A673 (cell line): ENCODE measurements around the gene PLN. TPM values are rescaled to one million over a fixed set of nuclear protein-coding genes. Genes with fewer than 3 reads are reported as not detected.

Experiments used
- BruUV-seq: library from RNA; stranded (reverse); fragments of 400-500 nt; replicated peaks from 2 replicates; lab custom pipeline; 2021; lab: Mats Ljungman, UMichigan
- CTCF ChIA-PET: fragments of 300-600 bp; sonication (Branson Sonifier 250); formaldehyde crosslinking; loops from one replicate; lab custom pipeline; 2022; ENCODE audit warnings: antibody characterized with exemption; lab: Charles Lee
- POLR2A ChIA-PET: fragments of 300-600 bp; sonication (Branson Sonifier 250); formaldehyde crosslinking; loops from one replicate; lab custom pipeline; 2022; ENCODE audit warnings: antibody characterized with exemption; ENCODE audit not compliant: low non-redundant PET; lab: Charles Lee
- DNase-seq: peaks from one replicate; pipeline ENCODE4 v3.0.0-alpha.2; 2015; ENCODE audit warnings: low spot score
- H3K27ac ChIP-seq: fragments of 200-600 bp; sonication (generic); 2 replicates; pipeline ENCODE4 v1.5.1; 2016; ENCODE audit warnings: mixed run types, low read depth, mild to moderate bottlenecking, mixed read lengths, antibody characterized with exemption, low read length; ENCODE audit not compliant: poor library complexity, severe bottlenecking
- H3K27me3 ChIP-seq: fragments of 200-600 bp; sonication (generic); replicated peaks from 2 replicates; pipeline ENCODE4 v1.6.1; 2017; ENCODE audit warnings: mixed run types, low read depth, mild to moderate bottlenecking, mixed read lengths, antibody characterized with exemption, low read length; ENCODE audit not compliant: insufficient read depth, poor library complexity
- H3K36me3 ChIP-seq: fragments of 200-600 bp; sonication (generic); 2 replicates; pipeline ENCODE4 v1.6.1; 2016; ENCODE audit warnings: mixed run types, mild to moderate bottlenecking, mixed read lengths, antibody characterized with exemption, low read length; ENCODE audit not compliant: insufficient read depth, poor library complexity, severe bottlenecking
- H3K4me1 ChIP-seq: fragments of 200-600 bp; sonication (generic); 2 replicates; pipeline ENCODE4 v1.6.1; 2017; ENCODE audit warnings: mixed run types, mild to moderate bottlenecking, mixed read lengths, antibody characterized with exemption, low read length; ENCODE audit not compliant: insufficient read depth, poor library complexity, severe bottlenecking
- H3K4me3 ChIP-seq: fragments of 200-600 bp; sonication (generic); 2 replicates; pipeline ENCODE4 v1.5.1; 2016; ENCODE audit warnings: low read depth, mixed run types, mild to moderate bottlenecking, mixed read lengths, low read length; ENCODE audit not compliant: poor library complexity, severe bottlenecking
- H3K9me3 ChIP-seq: fragments of 200-600 bp; sonication (generic); 2 replicates; pipeline ENCODE4 v1.6.1; 2016; ENCODE audit warnings: mixed run types, low read depth, mild to moderate bottlenecking, mixed read lengths, antibody characterized with exemption, low read length; ENCODE audit not compliant: poor library complexity, severe bottlenecking
- CTCF ChIP-seq: fragments of 300-800, 200-600 bp; sonication (generic); conservative IDR thresholded peaks from 2 replicates; pipeline ENCODE4 v1.5.1; 2017; ENCODE audit warnings: low read depth, mild to moderate bottlenecking, antibody characterized with exemption, low read length, moderate library complexity, mixed read lengths
- EZH2 ChIP-seq: fragments of 200-600 bp; sonication (generic); IDR thresholded peaks from 2 replicates; pipeline ENCODE4 v1.6.1; 2017; ENCODE audit warnings: borderline replicate concordance, low read depth, mild to moderate bottlenecking, mixed read lengths, antibody characterized with exemption, low read length; ENCODE audit not compliant: poor library complexity, severe bottlenecking
- intact Hi-C: fragments of 100-400 bp; cut with micrococcal nuclease; formaldehyde crosslinking; loops from one replicate; pipeline ENCODE4 v1.10.0; 2022; ENCODE audit not compliant: unreplicated experiment
- total RNA-seq: library from RNA; stranded (reverse); gene quantifications from 2 replicates; pipeline ENCODE4 v1.2.3, GENCODE V29; 2021

The PLN gene
- total RNA-seq, 1 experiment from 2014 or later = not detected

- CTCF ChIA-PET = no interaction called here
- no peak for DNase-seq
- Histone ChIP-seq H3K4me3 (no peak overlapping the region), H3K4me1 (no peaks in the 10 kb centered on the region), H3K36me3 (no peaks in the 10 kb centered on the region), H3K27me3 (no peaks in the 10 kb centered on the region), H3K27ac (no peak overlapping the region), H3K9me3 (peaks cover 25% of the 10 kb centered on the region)
- intact Hi-C loops = no loop called here
- TF ChIP-seq CTCF (no peak), EZH2 (no peak)
- no TSS peak for BruUV-seq
- POLR2A ChIA-PET = no interaction called here
Measured at GRCh38 chr6:118577972-118578371, 29.9 kb downstream of the PLN start.

GRCh38 chr6:118578617-118579016 is 30.5 kb downstream of the PLN start:
- intact Hi-C loops = no loop called here
- POLR2A ChIA-PET = no interaction called here
- CTCF ChIA-PET = interaction anchor here (0.7 kb wide), 3 partner anchors 84 to 1236 kb away, joined by 3 to 5 read pairs (median 4); no protein-coding TSS in a partner anchor
- no peaks in the 10 kb centered on the region for H3K27me3 ChIP-seq
- peaks cover 25% of the 10 kb centered on the region for H3K9me3 ChIP-seq
- no peak overlapping the region for H3K4me3 ChIP-seq
- H3K27ac ChIP-seq = no peak overlapping the region
- no peaks in the 10 kb centered on the region for H3K4me1 ChIP-seq
- TF ChIP-seq CTCF (no peak), EZH2 (no peak)
- DNase-seq = no peak
- H3K36me3 ChIP-seq = no peaks in the 10 kb centered on the region
- no TSS peak for BruUV-seq

- POLR2A ChIA-PET = no interaction called here
- H3K36me3 ChIP-seq = no peaks in the 10 kb centered on the region
- no peak overlapping the region for H3K27ac ChIP-seq
- TF ChIP-seq CTCF (no peak), EZH2 (no peak)
- no TSS peak for BruUV-seq
- H3K4me3 ChIP-seq = no peak overlapping the region
- H3K27me3 ChIP-seq = no peaks in the 10 kb centered on the region
- intact Hi-C loops = loop anchor here (2.0 to 10.0 kb wide), 2 partner anchors 605 to 739 kb away; no protein-coding TSS in a partner anchor
- no peaks in the 10 kb centered on the region for H3K4me1 ChIP-seq
- peaks cover 14% of the 10 kb centered on the region for H3K9me3 ChIP-seq
- CTCF ChIA-PET = interaction anchor here (1.7 kb wide), 1 partner anchor 605 kb away, joined by 5 read pairs; no protein-coding TSS in a partner anchor
- no peak for DNase-seq
Measured at GRCh38 chr6:118579786-118580185, 31.7 kb downstream of the PLN start.
